Measurements from ENCODE around the gene SLC35F4.
"Not testable (repeated sequence)": the region's sequence is repeated elsewhere in the genome, so short reads cannot be mapped to it uniquely, and the experiment has no call there.

SLC35F4 gene

GRCh38 chr14:57725399-57726077 is 140.4 kb downstream of the SLC35F4 start:
- DNase-seq (ENCODE audit: low spot score): no peak

GRCh38 chr14:57722141-57722540 is 143.8 kb downstream of the SLC35F4 start:
- not testable (repeated sequence) for DNase-seq (ENCODE audit: low spot score)

DNA sequence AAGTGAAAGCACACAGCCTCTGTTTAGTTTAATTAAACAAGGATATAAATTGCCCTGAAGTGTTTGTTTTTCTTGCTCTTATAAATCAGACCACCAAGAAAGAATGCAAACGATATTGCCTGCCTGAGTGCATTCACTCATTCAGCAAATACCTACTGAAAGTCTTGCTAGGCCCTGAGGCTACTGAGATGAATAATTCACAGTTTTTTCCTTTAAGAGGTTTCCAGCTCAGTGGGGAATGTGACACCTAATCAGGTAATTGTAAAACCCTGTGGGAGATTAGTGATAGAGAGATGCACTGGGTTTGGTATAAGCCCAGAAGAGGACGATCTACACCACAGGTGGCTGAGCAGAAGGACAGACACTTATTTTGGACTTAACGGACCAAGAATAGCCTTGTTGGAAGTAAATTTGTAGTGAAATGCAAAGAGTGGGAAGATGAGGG is 151.4 kb downstream of the SLC35F4 start:
- no peak for DNase-seq (ENCODE audit: low spot score)

DNA sequence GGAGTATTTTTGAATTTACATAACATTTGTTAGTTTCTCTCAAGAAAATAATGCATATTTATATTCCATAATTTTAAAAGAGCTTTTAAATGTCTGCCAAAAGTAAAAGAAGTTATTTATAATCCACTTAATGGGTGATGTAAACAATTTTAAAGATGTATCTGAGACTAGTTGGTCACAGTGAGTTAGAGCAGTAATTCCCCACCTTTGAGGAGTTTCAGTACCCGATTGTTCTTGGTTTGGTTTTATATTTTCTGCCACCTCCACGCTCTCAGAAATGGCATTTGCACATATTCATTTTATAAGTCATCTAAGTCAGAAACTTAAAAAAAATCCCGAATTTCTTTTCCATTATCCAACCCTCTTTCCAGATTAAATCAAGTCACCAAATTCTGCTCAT is 153.2 kb downstream of the SLC35F4 start:
- no peak for DNase-seq (ENCODE audit: low spot score)

- no peak for DNase-seq (ENCODE audit: low spot score)
Observed at GRCh38 chr14:57712102-57712501, 153.8 kb downstream of the SLC35F4 start.

DNA sequence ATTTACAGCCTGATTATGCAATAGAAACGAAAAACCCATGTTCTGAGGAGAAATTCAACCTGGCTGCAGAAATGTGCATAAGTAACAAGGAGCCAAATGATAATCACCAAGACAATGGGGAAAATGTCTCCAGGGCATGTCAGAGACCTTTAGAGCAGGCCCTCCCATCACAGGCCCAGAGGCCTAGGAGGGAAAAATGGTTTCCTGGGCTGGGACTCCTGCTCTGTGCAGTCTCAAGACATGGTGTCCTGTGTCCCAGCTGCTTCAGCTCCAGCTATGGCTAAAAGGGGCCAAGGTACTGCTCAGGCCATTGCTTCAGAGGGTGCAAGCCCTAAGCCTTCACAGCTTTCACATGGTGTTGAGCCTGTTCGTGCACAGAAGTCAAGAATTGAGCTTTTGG is 156.0 kb downstream of the SLC35F4 start:
- DNase-seq (ENCODE audit: low spot score): no peak

GRCh38 chr14:57709086-57709485 is 156.8 kb downstream of the SLC35F4 start:
- not testable (repeated sequence) for DNase-seq (ENCODE audit: low spot score)

- no peak for DNase-seq (ENCODE audit: low spot score)
Observed at GRCh38 chr14:57707219-57707618, 158.7 kb downstream of the SLC35F4 start.

GRCh38 chr14:57704763-57705162 is 161.1 kb downstream of the SLC35F4 start:
- no peak for DNase-seq (ENCODE audit: low spot score)

DNA sequence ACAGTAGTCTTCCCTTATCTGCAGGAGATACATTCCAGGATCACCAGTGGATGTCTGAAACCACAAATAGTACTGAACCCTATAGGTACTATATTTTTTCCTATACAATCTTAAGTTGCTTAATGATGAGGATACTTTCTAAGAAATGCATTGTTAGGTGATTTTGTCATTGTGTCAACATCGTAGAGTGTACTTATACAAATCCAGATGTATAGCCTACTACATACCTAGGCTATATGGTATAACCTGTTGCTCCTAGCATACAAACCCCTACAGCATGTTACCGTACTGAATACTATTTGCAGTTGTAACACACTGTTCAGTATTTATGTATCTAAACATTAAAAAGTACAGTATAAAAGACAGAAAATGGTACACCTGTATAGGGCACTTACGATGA is 165.9 kb downstream of the SLC35F4 start:
- DNase-seq (ENCODE audit: low spot score): no peak

- no peak for DNase-seq (ENCODE audit: low spot score)
Observed at GRCh38 chr14:57692671-57693070, 173.2 kb downstream of the SLC35F4 start.

DNA sequence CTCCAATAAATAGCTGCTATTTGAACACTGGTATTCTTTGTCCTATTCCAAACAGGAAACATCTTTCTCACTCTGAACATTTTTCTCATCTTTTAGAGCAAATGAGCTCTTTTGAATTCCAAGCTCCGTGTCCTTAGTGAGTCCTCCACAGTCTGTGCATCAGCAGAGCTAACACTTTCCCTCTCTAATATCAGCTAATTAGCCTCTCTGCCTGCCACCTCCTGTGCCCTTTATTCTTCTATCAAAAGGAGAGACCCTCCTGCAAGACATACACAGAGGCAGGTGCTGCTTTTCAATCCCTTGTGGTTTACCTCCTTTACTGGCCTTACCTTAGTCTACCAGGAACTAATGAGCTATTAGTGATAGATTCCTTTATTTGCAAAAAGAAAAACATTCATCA is 178.5 kb downstream of the SLC35F4 start:
- DNase-seq (ENCODE audit: low spot score): no peak

- DNase-seq (ENCODE audit: low spot score): no peak
Observed at GRCh38 chr14:57686304-57686703, 179.6 kb downstream of the SLC35F4 start.

DNA sequence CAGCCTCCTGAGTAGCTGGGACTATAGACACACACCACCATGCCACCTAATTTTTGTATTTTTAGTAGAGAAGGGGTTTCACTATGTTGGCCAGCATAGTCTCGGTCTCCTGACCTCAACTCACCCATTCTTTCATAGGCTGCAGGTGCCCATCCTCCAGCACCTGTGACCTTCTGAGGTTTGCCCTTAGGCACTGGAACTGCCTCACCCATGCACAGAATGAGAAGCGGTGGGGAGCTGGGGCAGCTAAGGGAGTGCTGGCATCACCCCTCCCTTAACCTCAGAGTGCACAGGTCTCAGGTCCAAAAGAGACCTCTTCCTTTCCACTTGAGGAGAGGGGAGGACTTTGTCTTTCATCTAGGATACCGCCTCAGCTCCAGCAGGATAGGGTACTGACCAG is 194.9 kb downstream of the SLC35F4 start:
- no peak for DNase-seq (ENCODE audit: low spot score)

- DNase-seq (ENCODE audit: low spot score): no peak
Observed at GRCh38 chr14:57660208-57660607, 205.7 kb downstream of the SLC35F4 start.

DNA sequence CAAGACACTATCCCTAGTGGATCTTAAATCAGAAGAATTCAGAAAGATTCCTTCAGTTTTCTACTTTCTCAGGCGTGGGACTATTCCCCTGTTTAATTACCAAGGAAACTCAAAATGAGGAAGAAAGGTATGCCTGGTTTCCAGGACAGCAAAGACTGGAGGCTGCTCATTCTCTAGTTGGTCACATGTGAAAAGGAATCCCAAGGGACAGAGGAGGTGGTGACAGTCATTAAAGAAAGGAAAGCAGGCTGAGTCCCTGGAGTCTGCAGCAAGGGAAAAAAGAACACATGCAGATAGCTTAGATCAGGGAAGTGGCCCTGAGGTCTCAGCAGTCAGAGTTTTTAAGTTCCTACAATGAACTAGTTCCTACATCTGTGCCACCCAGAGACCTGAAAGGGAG is 206.8 kb downstream of the SLC35F4 start:
- DNase-seq (ENCODE audit: low spot score): no peak

- no peak for DNase-seq (ENCODE audit: low spot score)
Observed at GRCh38 chr14:57657487-57657886, 208.4 kb downstream of the SLC35F4 start.

DNA sequence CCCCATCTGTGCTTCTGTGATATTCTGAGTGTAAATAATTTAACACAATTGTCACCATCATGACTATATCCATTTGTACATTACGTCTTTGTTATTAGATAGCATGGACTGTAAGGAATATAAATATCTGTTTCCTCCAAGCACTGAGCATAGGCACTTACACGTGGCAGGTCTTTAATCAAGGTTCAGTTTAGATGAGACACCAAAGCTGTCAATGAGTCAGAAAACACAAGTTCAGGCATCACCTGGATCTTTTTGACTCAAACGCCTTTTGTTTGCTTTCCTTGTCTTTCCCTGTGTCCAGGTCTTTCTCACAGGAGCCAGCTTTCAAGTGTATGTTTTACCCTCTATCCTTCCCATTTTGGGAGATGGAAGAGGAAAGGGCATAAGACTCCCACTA is 209.0 kb downstream of the SLC35F4 start:
- no peak for DNase-seq (ENCODE audit: low spot score)

DNA sequence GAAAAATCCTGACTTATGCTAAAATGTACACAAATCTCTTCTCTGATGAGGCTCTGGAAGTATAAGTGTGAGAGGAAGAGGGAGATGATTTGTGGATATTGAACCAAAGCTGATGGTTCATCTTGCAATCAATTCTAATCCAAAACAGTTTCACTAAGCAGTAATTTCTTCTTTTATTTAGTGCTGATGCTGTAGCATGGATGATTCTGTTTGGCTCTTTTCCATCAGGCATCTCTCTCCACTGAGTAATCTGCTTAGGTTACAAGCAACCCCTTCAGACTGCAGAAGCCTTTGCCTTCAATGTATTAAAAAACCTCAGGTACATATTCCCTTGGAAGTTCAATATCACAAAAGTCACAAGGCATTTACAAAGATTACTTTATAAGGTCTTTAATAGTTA is 213.1 kb downstream of the SLC35F4 start:
- DNase-seq (ENCODE audit: low spot score): no peak

DNA sequence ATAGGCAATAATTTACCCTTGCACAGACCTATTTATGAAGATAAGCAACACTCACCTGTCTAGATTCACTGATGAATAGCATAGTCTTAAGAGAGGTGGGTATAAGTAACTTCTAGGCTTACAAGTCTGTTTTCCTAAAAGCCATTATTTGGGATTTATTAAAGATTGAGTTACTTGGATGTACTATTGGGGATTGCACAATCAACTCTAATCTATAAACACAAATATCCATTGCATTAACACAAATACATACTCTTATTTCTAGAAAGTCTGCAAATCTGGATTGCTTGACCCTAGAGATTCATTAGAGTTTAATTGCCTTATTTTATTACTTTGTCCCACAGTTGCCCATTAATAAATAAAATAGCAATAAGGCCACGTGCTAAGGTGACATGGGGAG is 224.1 kb downstream of the SLC35F4 start:
- DNase-seq (ENCODE audit: low spot score): no peak

DNA sequence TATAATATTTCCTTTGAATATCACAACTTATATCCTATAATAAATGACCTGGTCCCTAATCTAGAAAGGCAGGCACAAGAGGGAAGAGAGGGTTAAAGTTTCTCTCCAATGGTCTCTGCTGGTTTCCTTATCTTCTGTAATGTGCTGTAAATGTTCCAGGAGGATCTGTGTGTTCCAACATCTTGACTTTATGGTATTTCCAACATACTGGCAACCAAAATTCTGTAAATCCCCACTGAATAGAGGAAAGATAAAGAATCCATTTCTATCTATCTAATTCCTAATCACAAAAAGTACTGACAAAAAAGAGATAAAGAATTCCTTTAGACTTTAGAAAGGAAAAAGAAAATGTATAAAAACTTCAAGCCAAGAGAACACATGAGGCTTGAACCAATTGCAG is 225.9 kb downstream of the SLC35F4 start:
- no peak for DNase-seq (ENCODE audit: low spot score)

- DNase-seq (ENCODE audit: low spot score): no peak
Observed at GRCh38 chr14:57637901-57638300, 228.0 kb downstream of the SLC35F4 start.

- DNase-seq (ENCODE audit: low spot score): no peak
Observed at GRCh38 chr14:57634335-57634734, 231.6 kb downstream of the SLC35F4 start.

- DNase-seq (ENCODE audit: low spot score): no peak
Observed at GRCh38 chr14:57632649-57633048, 233.2 kb downstream of the SLC35F4 start.

DNA sequence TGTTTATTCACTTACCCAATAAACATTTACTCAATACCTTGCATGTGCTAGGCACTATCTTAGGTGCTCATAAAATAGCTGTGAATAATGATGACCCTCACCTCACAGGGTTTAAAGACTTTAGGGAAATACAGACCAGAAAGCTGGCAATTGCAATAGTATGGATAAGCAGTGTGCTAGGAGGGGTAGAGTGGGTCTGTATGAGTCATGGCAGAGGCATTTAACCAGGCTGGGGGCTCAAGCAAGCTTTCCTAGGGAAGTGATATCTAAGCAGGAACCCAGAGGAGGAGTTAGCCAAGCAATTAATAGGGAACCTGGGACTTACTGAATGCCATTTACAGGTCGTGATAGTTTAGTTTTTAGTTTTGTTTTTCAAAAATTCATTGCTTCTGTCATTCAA is 248.4 kb downstream of the SLC35F4 start:
- no peak for DNase-seq (ENCODE audit: low spot score)

Data from hematopoietic multipotent progenitor cell treated with erythropoietin and hydrocortisone succinate and interleukin-3 and kit ligand, for 17 days (in vitro differentiated cells).